HEK293 (cell line): Measurements from ENCODE around the gene GNAZ.

Experiments used
- ZNF670 ChIP-seq: fragments of 450-650 bp; formaldehyde crosslinking; IDR thresholded peaks from 2 replicates; pipeline ENCODE4 v1.5.1; 2016; ENCODE audit warnings: missing biosample characterization, missing genetic modification characterization, low read depth
- TF ChIP-seq, protein P1 (sequence below): fragments of 450-650 bp; formaldehyde crosslinking; IDR thresholded peaks from 2 replicates; pipeline ENCODE4 v1.5.1; 2016; ENCODE audit warnings: missing biosample characterization, missing genetic modification characterization
- TF ChIP-seq, protein P2 (sequence below): fragments of 450-650 bp; formaldehyde crosslinking; IDR thresholded peaks from 2 replicates; pipeline ENCODE4 v1.5.1; 2016; ENCODE audit warnings: missing biosample characterization, missing genetic modification characterization

DNA sequence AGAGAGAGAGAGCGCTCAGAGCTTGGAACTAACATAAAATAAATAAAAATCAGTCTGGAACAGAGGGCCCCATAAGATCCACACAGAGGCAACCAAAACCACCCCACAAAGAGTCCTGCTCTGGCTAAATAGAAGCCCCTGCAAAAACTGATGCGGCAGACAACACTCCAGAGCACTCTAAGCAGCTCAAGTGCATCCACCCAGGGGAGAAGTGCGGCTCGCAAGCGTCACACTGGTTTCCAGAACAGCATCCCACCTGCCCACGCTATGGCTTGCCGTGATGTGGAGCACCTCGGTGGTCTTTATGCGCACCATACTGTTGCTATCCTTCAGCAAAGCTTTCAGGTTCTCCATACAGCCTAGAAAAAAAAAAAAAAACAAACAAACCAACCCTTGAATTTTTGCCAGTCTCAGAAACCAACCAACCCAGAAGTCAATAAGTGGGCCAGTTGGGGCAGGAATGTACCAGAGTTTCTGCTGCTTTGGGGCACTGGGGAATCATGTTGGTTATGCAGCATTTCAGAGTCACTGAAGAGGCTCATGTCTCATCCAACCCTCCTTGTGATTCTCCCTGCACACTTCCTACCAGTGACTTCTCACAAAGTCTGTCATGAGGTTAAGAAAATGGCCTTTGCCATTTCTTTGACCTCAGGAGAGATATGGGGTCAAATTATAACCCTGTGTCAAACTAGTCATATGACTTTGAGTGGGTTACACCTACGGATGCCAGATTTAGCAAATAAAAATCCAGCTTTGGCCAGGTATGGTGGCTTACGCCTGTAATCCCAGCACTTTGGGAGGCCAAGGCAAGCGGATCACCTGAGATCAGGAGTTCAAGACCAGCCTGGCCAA, 68.5 kb downstream of the GNAZ start:
- TF ChIP-seq, protein P1, sequence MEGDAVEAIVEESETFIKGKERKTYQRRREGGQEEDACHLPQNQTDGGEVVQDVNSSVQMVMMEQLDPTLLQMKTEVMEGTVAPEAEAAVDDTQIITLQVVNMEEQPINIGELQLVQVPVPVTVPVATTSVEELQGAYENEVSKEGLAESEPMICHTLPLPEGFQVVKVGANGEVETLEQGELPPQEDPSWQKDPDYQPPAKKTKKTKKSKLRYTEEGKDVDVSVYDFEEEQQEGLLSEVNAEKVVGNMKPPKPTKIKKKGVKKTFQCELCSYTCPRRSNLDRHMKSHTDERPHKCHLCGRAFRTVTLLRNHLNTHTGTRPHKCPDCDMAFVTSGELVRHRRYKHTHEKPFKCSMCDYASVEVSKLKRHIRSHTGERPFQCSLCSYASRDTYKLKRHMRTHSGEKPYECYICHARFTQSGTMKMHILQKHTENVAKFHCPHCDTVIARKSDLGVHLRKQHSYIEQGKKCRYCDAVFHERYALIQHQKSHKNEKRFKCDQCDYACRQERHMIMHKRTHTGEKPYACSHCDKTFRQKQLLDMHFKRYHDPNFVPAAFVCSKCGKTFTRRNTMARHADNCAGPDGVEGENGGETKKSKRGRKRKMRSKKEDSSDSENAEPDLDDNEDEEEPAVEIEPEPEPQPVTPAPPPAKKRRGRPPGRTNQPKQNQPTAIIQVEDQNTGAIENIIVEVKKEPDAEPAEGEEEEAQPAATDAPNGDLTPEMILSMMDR (tag by site-specific recombination): no peak
- no peak for TF ChIP-seq ZNF670 (tag by site-specific recombination)
- TF ChIP-seq, protein P2, sequence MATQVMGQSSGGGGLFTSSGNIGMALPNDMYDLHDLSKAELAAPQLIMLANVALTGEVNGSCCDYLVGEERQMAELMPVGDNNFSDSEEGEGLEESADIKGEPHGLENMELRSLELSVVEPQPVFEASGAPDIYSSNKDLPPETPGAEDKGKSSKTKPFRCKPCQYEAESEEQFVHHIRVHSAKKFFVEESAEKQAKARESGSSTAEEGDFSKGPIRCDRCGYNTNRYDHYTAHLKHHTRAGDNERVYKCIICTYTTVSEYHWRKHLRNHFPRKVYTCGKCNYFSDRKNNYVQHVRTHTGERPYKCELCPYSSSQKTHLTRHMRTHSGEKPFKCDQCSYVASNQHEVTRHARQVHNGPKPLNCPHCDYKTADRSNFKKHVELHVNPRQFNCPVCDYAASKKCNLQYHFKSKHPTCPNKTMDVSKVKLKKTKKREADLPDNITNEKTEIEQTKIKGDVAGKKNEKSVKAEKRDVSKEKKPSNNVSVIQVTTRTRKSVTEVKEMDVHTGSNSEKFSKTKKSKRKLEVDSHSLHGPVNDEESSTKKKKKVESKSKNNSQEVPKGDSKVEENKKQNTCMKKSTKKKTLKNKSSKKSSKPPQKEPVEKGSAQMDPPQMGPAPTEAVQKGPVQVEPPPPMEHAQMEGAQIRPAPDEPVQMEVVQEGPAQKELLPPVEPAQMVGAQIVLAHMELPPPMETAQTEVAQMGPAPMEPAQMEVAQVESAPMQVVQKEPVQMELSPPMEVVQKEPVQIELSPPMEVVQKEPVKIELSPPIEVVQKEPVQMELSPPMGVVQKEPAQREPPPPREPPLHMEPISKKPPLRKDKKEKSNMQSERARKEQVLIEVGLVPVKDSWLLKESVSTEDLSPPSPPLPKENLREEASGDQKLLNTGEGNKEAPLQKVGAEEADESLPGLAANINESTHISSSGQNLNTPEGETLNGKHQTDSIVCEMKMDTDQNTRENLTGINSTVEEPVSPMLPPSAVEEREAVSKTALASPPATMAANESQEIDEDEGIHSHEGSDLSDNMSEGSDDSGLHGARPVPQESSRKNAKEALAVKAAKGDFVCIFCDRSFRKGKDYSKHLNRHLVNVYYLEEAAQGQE (tag by site-specific recombination): no peak
